NCI-H2029 treated with DMSO at 0.1 percent for 48 hours (cell line): Measurements from ENCODE around the gene KLHDC3.
A peak's percentile ranks its signal among the peaks of the same experiment; 100 is the strongest.
"Not testable (repeated sequence)": the region's sequence is repeated elsewhere in the genome, so short reads cannot be mapped to it uniquely, and the experiment has no call there.

Source experiments
- DNase-seq: peaks from one replicate; lab custom pipeline; 2025; lab: John Stamatoyannopoulos, UW

KLHDC3 gene

GRCh38 chr6:42988486-42989020 lies 25.5 kb upstream of the KLHDC3 start:
- no peak for DNase-seq

GRCh38 chr6:42989923-42990322 lies 24.1 kb upstream of the KLHDC3 start:
- no peak for DNase-seq

GRCh38 chr6:42993445-42993844 lies 20.6 kb upstream of the KLHDC3 start:
- DNase-seq: no peak

GRCh38 chr6:42996513-42996912 lies 17.5 kb upstream of the KLHDC3 start:
- no peak for DNase-seq

- DNase-seq: not testable (repeated sequence)
These were observed 15.8 kb upstream of the KLHDC3 start for GRCh38 chr6:42998205-42998604.

- no peak for DNase-seq
These were observed 12.2 kb upstream of the KLHDC3 start for GRCh38 chr6:43001843-43002242.

- DNase-seq: no peak
These were observed 8.2 kb upstream of the KLHDC3 start for GRCh38 chr6:43005844-43006243.

- no peak for DNase-seq
These were observed 7.8 kb upstream of the KLHDC3 start for GRCh38 chr6:43006251-43006650.

- no peak for DNase-seq
These were observed 6.9 kb upstream of the KLHDC3 start for GRCh38 chr6:43007126-43007525.

GRCh38 chr6:43009124-43009523 lies 4.9 kb upstream of the KLHDC3 start:
- DNase-seq: no peak

GRCh38 chr6:43011207-43011606 lies 2.8 kb upstream of the KLHDC3 start:
- DNase-seq: no peak

GRCh38 chr6:43012364-43012763 lies 1.7 kb upstream of the KLHDC3 start:
- no peak for DNase-seq

- no peak for DNase-seq
These were observed 779 bp upstream of the KLHDC3 start for GRCh38 chr6:43013097-43013842.

GRCh38 chr6:43014434-43014909 lies 423 bp downstream of the KLHDC3 start:
- DNase-seq: no peak

GRCh38 chr6:43016176-43016942 lies 2.3 kb downstream of the KLHDC3 start:
- no peak for DNase-seq

- no peak for DNase-seq
These were observed 2.9 kb downstream of the KLHDC3 start for GRCh38 chr6:43016943-43017334.

GRCh38 chr6:43019152-43019551 lies 5.1 kb downstream of the KLHDC3 start:
- no peak for DNase-seq

- DNase-seq: no peak
These were observed 6.1 kb downstream of the KLHDC3 start for GRCh38 chr6:43020052-43020705.

GRCh38 chr6:43020847-43021246 lies 6.8 kb downstream of the KLHDC3 start:
- no peak for DNase-seq

- peak; percentile 36 for DNase-seq
These were observed 7.4 kb downstream of the KLHDC3 start, which contains the start of gene RRP36 for GRCh38 chr6:43021270-43022047. Gene RRP36, plus strand, starts transcription at chr6:43021623. Its CDS starts 32 bp downstream, at chr6:43021655.

GRCh38 chr6:43024436-43024835 lies 10.4 kb downstream of the KLHDC3 start:
- DNase-seq: no peak

GRCh38 chr6:43026365-43026764 lies 12.3 kb downstream of the KLHDC3 start:
- no peak for DNase-seq
